PC-3 (cell line): ENCODE measurements around the gene SLC15A3. TPM values are rescaled to one million over a fixed set of nuclear protein-coding genes. Genes with fewer than 3 reads are reported as not detected.

Source experiments
- ATAC-seq: fragments of 200-7000 bp; cut with Tn5 transposase; 2 replicates; pipeline ENCODE4 v1.9.1; 2020; ENCODE audit warnings: mild to moderate bottlenecking, moderate library complexity
- BruUV-seq: library from RNA; stranded (reverse); fragments of 400-500 nt; replicated peaks from 2 replicates; lab custom pipeline; 2021; lab: Mats Ljungman, UMichigan
- CTCF ChIA-PET: fragments of 300-600 bp; sonication (Branson Sonifier 250); formaldehyde crosslinking; loops from one replicate; lab custom pipeline; 2022; ENCODE audit warnings: antibody characterized with exemption; lab: Charles Lee
- POLR2A ChIA-PET: fragments of 300-600 bp; sonication (Branson Sonifier 250); formaldehyde crosslinking; loops from one replicate; lab custom pipeline; 2022; ENCODE audit warnings: antibody characterized with exemption; ENCODE audit not compliant: unreplicated experiment; lab: Charles Lee
- DNase-seq: peaks from one replicate; pipeline ENCODE4 v3.0.0-alpha.2; 2015
- H2AFZ ChIP-seq: fragments of 300-600 bp; sonication (generic); 2 replicates; pipeline ENCODE4 v1.6.0; 2016; ENCODE audit warnings: antibody characterized with exemption, low read length
- H3F3A ChIP-seq: fragments of 300-600 bp; sonication (generic); one replicate; pipeline ENCODE4 v1.6.0; 2017; ENCODE audit warnings: antibody characterized with exemption, low read length, control low read depth, mild to moderate bottlenecking; ENCODE audit not compliant: unreplicated experiment
- H3K27ac ChIP-seq: fragments of 300-600 bp; sonication (generic); 2 replicates; pipeline ENCODE4 v1.5.1; 2016; ENCODE audit warnings: mild to moderate bottlenecking, low read length
- H3K27me3 ChIP-seq: fragments of 300-600 bp; sonication (generic); 2 replicates; pipeline ENCODE4 v1.6.1; 2016; ENCODE audit warnings: low read length, mixed read lengths
- H3K36me3 ChIP-seq: fragments of 300-600 bp; sonication (generic); 2 replicates; pipeline ENCODE4 v1.6.1; 2016; ENCODE audit warnings: low read depth, mixed run types, low read length, mixed read lengths
- H3K4me1 ChIP-seq: fragments of 300-600 bp; sonication (generic); 2 replicates; pipeline ENCODE4 v1.5.1; 2016; ENCODE audit warnings: low read length; ENCODE audit not compliant: insufficient read depth
- H3K4me2 ChIP-seq: fragments of 300-600 bp; sonication (generic); 2 replicates; pipeline ENCODE4 v1.6.0; 2016; ENCODE audit warnings: low read length
- H3K4me3 ChIP-seq: fragments of 300-600 bp; sonication (generic); 2 replicates; pipeline ENCODE4 v1.5.1; 2016; ENCODE audit warnings: mild to moderate bottlenecking, low read length, mixed read lengths
- H3K79me2 ChIP-seq: fragments of 300-600 bp; sonication (generic); 2 replicates; pipeline ENCODE4 v1.6.1; 2017; ENCODE audit warnings: low read length, mixed read lengths
- H3K9ac ChIP-seq: fragments of 300-600 bp; sonication (generic); 2 replicates; pipeline ENCODE4 v1.6.0; 2016; ENCODE audit warnings: mild to moderate bottlenecking, low read length
- H3K9me2 ChIP-seq: fragments of 300-600 bp; sonication (generic); replicated peaks from 2 replicates; pipeline ENCODE4 v1.6.1; 2016; ENCODE audit warnings: mixed run types, low read length, mixed read lengths
- H3K9me3 ChIP-seq: fragments of 300-600 bp; sonication (generic); 2 replicates; pipeline ENCODE4 v1.6.1; 2016; ENCODE audit warnings: low read length, mixed read lengths
- H4K20me1 ChIP-seq: fragments of 300-600 bp; sonication (generic); 2 replicates; pipeline ENCODE4 v1.6.1; 2016; ENCODE audit warnings: low read length, mixed read lengths
- CTCF ChIP-seq: fragments of 300-600 bp; sonication (generic); conservative IDR thresholded peaks from 2 replicates; pipeline ENCODE4 v1.5.1; 2017; ENCODE audit warnings: antibody characterized with exemption, low read depth, mild to moderate bottlenecking, low read length
- EZH2 ChIP-seq: fragments of 300-600 bp; sonication (generic); IDR thresholded peaks from one replicate; pipeline ENCODE4 v1.6.1; 2017; ENCODE audit warnings: antibody characterized with exemption, mild to moderate bottlenecking, low read length; ENCODE audit not compliant: unreplicated experiment
- EZH2phosphoT487 ChIP-seq: fragments of 300-600 bp; sonication (generic); IDR thresholded peaks from 2 replicates; pipeline ENCODE4 v1.6.1; 2018; ENCODE audit warnings: mild to moderate bottlenecking, antibody characterized with exemption, low read length, borderline replicate concordance
- intact Hi-C: fragments of 100-400 bp; cut with micrococcal nuclease; formaldehyde crosslinking; loops from 2 replicates; pipeline ENCODE4 v1.9.0; 2023
- total RNA-seq: library from RNA; depleted of rRNA; stranded (reverse); fragments of >200 nt; gene quantifications from 2 replicates; pipeline ENCODE4 v1.2.3, GENCODE V29; 2014

Gene SLC15A3
- total RNA-seq, 1 experiment from 2014 or later = not detected

- no peak for DNase-seq
- peaks cover 6% of the 10 kb centered on the region for H3K79me2 ChIP-seq
- H3K36me3 ChIP-seq = peaks cover 11% of the 10 kb centered on the region; the same call in 1 of the 2 replicates
- intact Hi-C loops = no loop called here
- POLR2A ChIA-PET = no interaction called here
- H3F3A ChIP-seq = no peaks in the 10 kb centered on the region
- H3K4me3 ChIP-seq = no peak overlapping the region
- no peak overlapping the region for H3K4me2 ChIP-seq
- CTCF ChIA-PET = no interaction called here
- no peak overlapping the region for H3K27ac ChIP-seq
- no TSS peak for BruUV-seq
- H3K27me3 ChIP-seq = no peaks in the 10 kb centered on the region
- peaks cover 6% of the 10 kb centered on the region; the same call in 1 of the 2 replicates for H4K20me1 ChIP-seq
- no peak overlapping the region for H3K9ac ChIP-seq
- no peaks in the 10 kb centered on the region for H3K9me2 ChIP-seq
- no peak for ATAC-seq
- H3K4me1 ChIP-seq = peaks cover 16% of the 10 kb centered on the region
- no peaks in the 10 kb centered on the region for H3K9me3 ChIP-seq
- TF ChIP-seq CTCF = no peak
- no peak for TF ChIP-seq EZH2
- TF ChIP-seq EZH2phosphoT487 = no peak
- H2AFZ ChIP-seq = no peak overlapping the region
These were observed 22.2 kb downstream of the SLC15A3 start for GRCh38 chr11:60929764-60930163.

- Histone ChIP-seq H4K20me1 (peaks cover 6% of the 10 kb centered on the region; the same call in 1 of the 2 replicates), H3K36me3 (peaks cover 8% of the 10 kb centered on the region; the same call in 1 of the 2 replicates), H3K9me2 (no peaks in the 10 kb centered on the region), H3K4me2 (no peak overlapping the region), H3K79me2 (peaks cover 11% of the 10 kb centered on the region), H3K27ac (no peak overlapping the region), H3K4me3 (no peak overlapping the region), H3F3A (no peaks in the 10 kb centered on the region), H2AFZ (no peak overlapping the region), H3K9me3 (no peaks in the 10 kb centered on the region), H3K9ac (no peak overlapping the region), H3K27me3 (no peaks in the 10 kb centered on the region), H3K4me1 (peaks cover 22% of the 10 kb centered on the region)
- ChIA-PET CTCF (no interaction called here), POLR2A (no interaction called here)
- DNase-seq = no peak
- TF ChIP-seq EZH2 (no peak), EZH2phosphoT487 (no peak), CTCF (no peak)
- intact Hi-C loops = no loop called here
- ATAC-seq = no peak
- BruUV-seq = no TSS peak
These were observed 23.4 kb downstream of the SLC15A3 start for GRCh38 chr11:60928563-60929001.

- BruUV-seq = no TSS peak
- Histone ChIP-seq H3K27me3 (no peaks in the 10 kb centered on the region), H3K79me2 (peaks cover 11% of the 10 kb centered on the region), H3K9me3 (no peaks in the 10 kb centered on the region), H2AFZ (no peak overlapping the region), H3K4me3 (no peak overlapping the region), H3F3A (no peaks in the 10 kb centered on the region), H3K4me1 (peaks cover 26% of the 10 kb centered on the region), H4K20me1 (peaks cover 6% of the 10 kb centered on the region; the same call in 1 of the 2 replicates), H3K9me2 (no peaks in the 10 kb centered on the region), H3K27ac (no peak overlapping the region), H3K9ac (no peak overlapping the region), H3K4me2 (no peak overlapping the region), H3K36me3 (peaks cover 8% of the 10 kb centered on the region; the same call in 1 of the 2 replicates)
- no peak for TF ChIP-seq EZH2phosphoT487
- TF ChIP-seq CTCF = no peak
- no peak for TF ChIP-seq EZH2
- ATAC-seq (no peak), DNase-seq (no peak)
- intact Hi-C loops = no loop called here
- POLR2A ChIA-PET = interaction anchor here (0.6 kb wide), 1 partner anchor 259 kb away, joined by 3 read pairs; no protein-coding TSS in a partner anchor
- CTCF ChIA-PET = no interaction called here
These were observed 24.4 kb downstream of the SLC15A3 start for GRCh38 chr11:60927600-60927999.
